CD4-positive, alpha-beta T cell treated with Interleukin-10 for 1 hour (primary cell): ENCODE measurements around the gene LINGO1.

ENCODE experiments used
- DNase-seq: peaks from one replicate; pipeline ENCODE4 v3.0.0-alpha.2; 2020

Gene LINGO1

DNA sequence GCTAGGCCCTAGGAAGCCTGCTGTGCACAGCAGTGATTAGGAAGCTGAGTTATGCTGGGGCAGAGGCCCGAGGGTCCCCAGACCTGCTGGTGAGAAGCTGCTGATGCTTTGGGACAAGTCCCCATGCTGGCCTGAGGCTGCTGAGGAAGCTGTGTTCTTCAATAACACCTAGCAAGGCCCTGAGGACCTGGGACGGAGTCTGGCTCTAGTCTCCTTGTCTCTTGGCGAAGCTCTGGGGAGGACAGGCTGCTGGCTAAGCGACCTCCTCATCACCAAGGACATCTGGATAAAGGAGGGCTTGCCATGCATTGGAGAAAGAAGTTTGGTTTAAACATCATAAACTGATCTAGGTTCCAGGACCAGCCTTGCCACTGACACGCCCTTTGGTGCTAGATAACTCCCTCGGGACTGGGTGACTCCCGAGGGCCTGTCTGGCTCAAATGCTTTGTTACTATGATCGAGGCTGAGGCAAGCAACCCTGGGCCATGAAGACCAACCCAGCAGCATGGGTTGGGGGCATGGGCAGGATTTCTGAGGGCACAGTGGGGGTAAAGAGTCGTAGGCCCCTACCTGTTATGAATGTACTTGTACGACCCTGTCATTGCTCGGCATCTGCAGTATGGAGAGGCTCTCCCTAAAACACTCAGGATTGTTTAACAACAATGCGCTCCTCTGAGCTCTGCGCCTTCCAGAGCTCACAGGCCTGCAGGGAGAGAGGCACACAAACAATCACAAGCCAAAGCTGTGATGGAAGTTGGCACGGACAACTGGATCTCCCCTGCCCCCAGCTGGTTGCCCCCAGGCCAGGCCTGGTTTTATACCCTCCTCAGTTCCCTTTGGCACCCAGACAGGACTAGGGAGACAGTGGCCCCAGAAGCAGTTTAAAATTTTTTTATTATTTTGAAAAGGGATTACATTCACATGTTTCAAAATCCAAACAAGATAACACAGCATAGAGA, 64.4 kb downstream of the LINGO1 start:
- no peak for DNase-seq

DNA sequence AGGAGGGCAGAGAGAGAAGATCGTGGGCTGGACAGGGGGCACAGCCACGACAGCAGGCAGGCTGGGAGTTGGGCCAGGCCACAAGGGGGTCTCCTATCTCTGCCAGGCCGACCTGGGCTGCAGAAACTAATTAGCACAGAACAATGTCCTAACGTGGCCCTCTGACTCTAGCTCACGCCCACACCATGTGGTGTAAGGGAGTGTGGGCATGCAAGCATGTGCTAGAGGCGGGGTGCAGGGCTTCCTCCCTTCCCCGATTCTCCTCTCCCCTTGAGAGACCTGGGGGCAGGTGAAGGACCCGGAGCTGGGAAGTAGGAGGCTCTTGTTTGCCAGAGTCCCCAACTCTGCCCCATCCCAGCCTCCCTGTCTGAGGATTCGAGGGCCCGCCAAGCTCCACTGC, 65.5 kb downstream of the LINGO1 start:
- no peak for DNase-seq

DNA sequence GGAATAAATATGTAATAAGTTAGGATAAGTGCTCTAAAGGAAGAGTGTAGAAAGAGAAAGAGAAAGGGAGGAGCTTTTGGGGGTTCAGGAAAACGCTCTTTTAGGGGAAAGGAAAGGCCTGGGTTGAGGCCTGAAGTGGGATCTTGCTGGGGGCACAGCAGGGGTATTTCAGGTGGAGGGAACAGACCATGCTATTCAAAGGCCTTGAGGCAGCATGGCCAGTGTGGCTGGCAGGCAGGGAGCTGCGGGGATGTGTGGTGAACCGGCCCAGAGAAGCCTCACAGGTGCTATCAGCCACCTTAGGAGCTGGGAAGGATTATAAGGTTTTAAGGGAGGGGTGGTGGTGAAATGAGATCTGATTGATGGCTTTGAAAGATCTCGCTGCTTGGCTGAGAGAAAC, 66.6 kb downstream of the LINGO1 start:
- DNase-seq = no peak

DNA sequence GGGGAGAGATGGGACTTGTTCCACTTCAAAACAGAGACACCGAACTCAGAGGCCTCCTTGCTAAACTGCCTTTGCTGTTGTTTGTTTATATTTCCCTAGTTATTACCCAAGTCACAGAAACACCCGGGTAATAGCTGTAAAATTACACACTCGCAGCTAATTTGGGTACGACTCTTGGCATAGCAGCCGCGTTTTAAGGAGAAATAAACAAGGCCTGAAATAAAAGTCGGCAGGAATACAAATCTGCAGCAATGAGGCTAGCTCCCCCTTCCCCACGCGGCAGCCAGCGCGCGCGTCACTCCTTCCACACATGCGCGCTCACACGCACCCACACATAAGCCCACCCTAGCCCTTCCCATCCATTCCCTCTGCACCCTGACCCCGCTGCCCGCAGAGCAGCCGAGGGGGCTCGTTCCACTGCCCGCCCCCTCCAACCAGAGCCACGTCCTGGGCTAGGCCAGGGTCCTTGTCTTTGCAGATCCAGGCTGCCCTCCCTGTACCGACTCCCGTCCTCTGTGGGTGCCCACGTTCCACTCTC, 67.3 kb downstream of the LINGO1 start:
- no peak for DNase-seq

DNA sequence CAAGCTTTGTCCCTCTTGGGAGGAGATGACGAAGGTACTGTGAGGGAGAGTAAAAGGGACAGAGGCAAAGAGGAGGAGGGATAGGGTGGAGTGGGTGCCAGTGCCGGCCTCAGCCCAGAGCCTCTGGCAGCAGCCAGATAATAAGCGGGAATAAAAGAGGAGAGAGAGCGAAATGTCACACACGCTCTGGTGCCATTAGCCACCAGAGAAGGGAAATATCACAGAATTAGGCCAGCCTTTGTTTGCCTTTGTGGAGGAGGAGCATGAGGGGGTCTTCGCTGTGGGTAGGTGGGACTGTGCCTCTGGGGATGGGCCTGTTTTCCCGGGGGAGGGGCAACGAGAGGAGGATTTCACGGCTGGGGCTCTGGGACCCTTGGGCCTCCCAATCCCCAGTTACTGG, 67.8 kb downstream of the LINGO1 start:
- no peak for DNase-seq

DNA sequence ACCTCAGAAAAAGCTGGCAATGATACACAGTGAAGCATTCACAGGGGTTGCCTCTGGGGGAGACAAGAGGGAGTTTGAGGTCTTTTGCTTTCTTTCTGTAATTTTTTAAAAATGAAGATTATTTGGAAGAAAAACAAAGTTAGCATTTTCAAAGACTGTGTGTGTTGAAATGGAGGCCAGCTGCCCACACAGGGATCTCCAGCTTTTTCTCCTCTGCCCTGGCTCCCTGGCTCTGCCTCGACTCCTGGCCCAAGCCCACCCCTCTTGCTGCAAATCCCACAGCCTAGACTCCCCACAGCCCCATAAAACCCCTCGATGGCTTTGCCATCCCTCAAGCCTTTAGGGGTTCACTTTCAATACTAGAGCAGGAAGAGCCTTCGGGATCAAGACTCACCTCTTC, 68.4 kb downstream of the LINGO1 start:
- no peak for DNase-seq

DNA sequence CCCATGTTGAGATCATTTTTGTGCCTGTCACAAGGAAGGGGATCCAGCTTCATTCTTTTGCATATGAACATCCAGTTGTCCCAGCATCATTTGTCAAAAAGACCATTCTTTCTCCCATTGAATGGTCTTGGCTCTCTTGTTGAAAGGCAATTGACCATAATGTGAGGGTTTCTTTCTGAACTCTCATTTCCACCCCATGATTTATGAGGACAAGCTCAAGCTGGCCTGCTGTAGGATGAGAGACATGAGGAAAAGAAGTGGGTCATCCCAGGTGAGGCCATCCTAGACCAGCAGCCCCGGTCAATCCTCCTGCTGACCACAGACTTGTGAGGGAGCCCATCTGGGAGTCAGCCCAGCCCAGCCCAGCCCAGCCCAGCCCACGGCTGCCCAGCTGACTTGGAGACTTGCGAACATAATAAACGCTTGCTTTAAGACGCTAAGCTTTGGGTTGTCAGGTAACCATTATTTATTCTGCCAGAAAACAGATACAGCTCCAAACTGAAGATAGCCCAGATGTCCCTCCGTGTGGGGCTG, 69.0 kb downstream of the LINGO1 start:
- no peak for DNase-seq
